ENCODE measurements around the gene CWH43. TPM values are rescaled to one million over a fixed set of nuclear protein-coding genes. Genes with fewer than 3 reads are reported as not detected.

CWH43 gene
- total RNA-seq, 1 experiment from 2014 or later, result 3.0 TPM

GRCh38 chr4:48939785-48940184, 46.3 kb upstream of the CWH43 start:
- peak overlapping the region; percentile 1; the same call in 1 of the 2 replicates for H3K27ac ChIP-seq (ENCODE audit: low read length)
- intact Hi-C loops (cut with micrococcal nuclease), result loop anchor here (2.0 kb wide), 1 partner anchor 31 kb away; no protein-coding TSS in a partner anchor
- H3K9me3 ChIP-seq (ENCODE audit: low read length), result no peaks in the 10 kb centered on the region
- H3K27me3 ChIP-seq (ENCODE audit: low read length), result no peaks in the 10 kb centered on the region
- ChIA-PET CTCF (no interaction called here), POLR2A (ENCODE audit: unreplicated experiment) (no interaction called here)
- no peaks in the 10 kb centered on the region for H4K20me1 ChIP-seq (ENCODE audit: low read length)
- ATAC-seq (peak; percentile 25), DNase-seq (peak; percentile 92)
- H3K36me3 ChIP-seq (ENCODE audit: low read depth, low read length), result no peaks in the 10 kb centered on the region; the same call in 1 of the 2 replicates
- H3K9ac ChIP-seq (ENCODE audit: low read length), result no peak overlapping the region
- no peaks in the 10 kb centered on the region for H3K9me2 ChIP-seq (replicated peaks; ENCODE audit: low read length)
- no peak overlapping the region for H3K4me3 ChIP-seq (ENCODE audit: low read length)
- no peak overlapping the region for H2AFZ ChIP-seq (ENCODE audit: low read length)
- H3K4me1 ChIP-seq (ENCODE audit: insufficient read depth, low read length), result peaks cover 25% of the 10 kb centered on the region
- no peak for TF ChIP-seq CTCF (conservative IDR thresholded peaks at IDR 0.05; ENCODE audit: low read depth, low read length)
- TF ChIP-seq EZH2phosphoT487 (IDR thresholded peaks at IDR 0.05; ENCODE audit: borderline replicate concordance, low read length), result no peak
- no peak for TF ChIP-seq EZH2 (IDR thresholded peaks at IDR 0.05; ENCODE audit: low read length, unreplicated experiment)
- H3K79me2 ChIP-seq (ENCODE audit: low read length), result no peaks in the 10 kb centered on the region
- BruUV-seq (replicated peaks), result no TSS peak
- no peaks in the 10 kb centered on the region for H3F3A ChIP-seq (ENCODE audit: low read length, unreplicated experiment)
- peak overlapping the region; percentile 29; the same call in 1 of the 2 replicates for H3K4me2 ChIP-seq (ENCODE audit: low read length)

GRCh38 chr4:48943387-48943786, 42.7 kb upstream of the CWH43 start:
- TF ChIP-seq EZH2phosphoT487 (IDR thresholded peaks at IDR 0.05; ENCODE audit: borderline replicate concordance, low read length) (no peak), EZH2 (IDR thresholded peaks at IDR 0.05; ENCODE audit: low read length, unreplicated experiment) (no peak), CTCF (conservative IDR thresholded peaks at IDR 0.05; ENCODE audit: low read depth, low read length) (peak; percentile 76)
- Histone ChIP-seq H3F3A (ENCODE audit: low read length, unreplicated experiment) (no peaks in the 10 kb centered on the region), H3K36me3 (ENCODE audit: low read depth, low read length) (no peaks in the 10 kb centered on the region), H2AFZ (ENCODE audit: low read length) (no peak overlapping the region), H3K4me2 (ENCODE audit: low read length) (no peak overlapping the region), H3K4me3 (ENCODE audit: low read length) (no peak overlapping the region), H3K4me1 (ENCODE audit: insufficient read depth, low read length) (peaks cover 33% of the 10 kb centered on the region), H3K27ac (ENCODE audit: low read length) (no peak overlapping the region), H3K9me3 (ENCODE audit: low read length) (no peaks in the 10 kb centered on the region), H3K9ac (ENCODE audit: low read length) (no peak overlapping the region), H3K79me2 (ENCODE audit: low read length) (no peaks in the 10 kb centered on the region), H3K9me2 (replicated peaks; ENCODE audit: low read length) (no peaks in the 10 kb centered on the region), H3K27me3 (ENCODE audit: low read length) (no peaks in the 10 kb centered on the region), H4K20me1 (ENCODE audit: low read length) (no peaks in the 10 kb centered on the region)
- peak; percentile 56 for DNase-seq
- intact Hi-C loops (cut with micrococcal nuclease), result loop anchor here (1.0 kb wide), 1 partner anchor 20 kb away; no protein-coding TSS in a partner anchor
- BruUV-seq (replicated peaks), result no TSS peak
- POLR2A ChIA-PET (ENCODE audit: unreplicated experiment), result no interaction called here
- CTCF ChIA-PET, result interaction anchor here (0.6 to 1.2 kb wide), 2 partner anchors 34 to 38 kb away, joined by 5 to 6 read pairs; no protein-coding TSS in a partner anchor
- ATAC-seq, result 0 out of 2 replicates have a peak, but pooled peaks have one; percentile 17

- H3K9me3 ChIP-seq (ENCODE audit: low read length), result no peaks in the 10 kb centered on the region
- no peak for TF ChIP-seq EZH2phosphoT487 (IDR thresholded peaks at IDR 0.05; ENCODE audit: borderline replicate concordance, low read length)
- no peak for TF ChIP-seq EZH2 (IDR thresholded peaks at IDR 0.05; ENCODE audit: low read length, unreplicated experiment)
- TF ChIP-seq CTCF (conservative IDR thresholded peaks at IDR 0.05; ENCODE audit: low read depth, low read length), result no peak
- H3K4me2 ChIP-seq (ENCODE audit: low read length), result peak overlapping the region; percentile 70
- no peaks in the 10 kb centered on the region for H4K20me1 ChIP-seq (ENCODE audit: low read length)
- H3K9me2 ChIP-seq (replicated peaks; ENCODE audit: low read length), result no peaks in the 10 kb centered on the region
- H3F3A ChIP-seq (ENCODE audit: low read length, unreplicated experiment), result peaks cover 4% of the 10 kb centered on the region
- ATAC-seq (peak; percentile 92), DNase-seq (peak; percentile 93)
- ChIA-PET POLR2A (ENCODE audit: unreplicated experiment) (no interaction called here), CTCF (interaction anchor here (0.5 to 1.2 kb wide), 3 partner anchors 35 to 247 kb away, joined by 4 to 5 read pairs (median 4); no protein-coding TSS in a partner anchor)
- H2AFZ ChIP-seq (ENCODE audit: low read length), result peak overlapping the region; percentile 57
- peak overlapping the region; percentile 50 for H3K9ac ChIP-seq (ENCODE audit: low read length)
- no peaks in the 10 kb centered on the region for H3K36me3 ChIP-seq (ENCODE audit: low read depth, low read length)
- H3K27ac ChIP-seq (ENCODE audit: low read length), result peak overlapping the region; percentile 95
- H3K27me3 ChIP-seq (ENCODE audit: low read length), result no peaks in the 10 kb centered on the region
- peak overlapping the region; percentile 38 for H3K4me3 ChIP-seq (ENCODE audit: low read length)
- H3K4me1 ChIP-seq (ENCODE audit: insufficient read depth, low read length), result peaks cover 41% of the 10 kb centered on the region
- H3K79me2 ChIP-seq (ENCODE audit: low read length), result no peaks in the 10 kb centered on the region
- intact Hi-C loops (cut with micrococcal nuclease), result loop anchor here (1.0 kb wide), 1 partner anchor 10 kb away; no protein-coding TSS in a partner anchor
- BruUV-seq (replicated peaks), result no TSS peak
These were observed 41.8 kb upstream of the CWH43 start for GRCh38 chr4:48944252-48944651.

Data from PC-3 (cell line).